HepG2 (cell line): Measurements from ENCODE around the gene C5. TPM values are rescaled to one million over a fixed set of nuclear protein-coding genes. Genes with fewer than 3 reads are reported as not detected.

Source experiments
- BRD4 ChIP-seq: sonication (generic); formaldehyde crosslinking; IDR thresholded peaks from 2 replicates; pipeline ENCODE4 v1.4.0; 2020; ENCODE audit warnings: missing genetic modification reagents
- FOXP1 ChIP-seq, 2 experiments: fragments of 450-650 bp in 1 of 2; IDR thresholded peaks; 2 replicates each; pipeline ENCODE4 v1.6.1; 2017 to 2018; ENCODE audit warnings: antibody characterized with exemption in 1 of 2
- KDM3A ChIP-seq: IDR thresholded peaks from 2 replicates; pipeline ENCODE4 v1.6.1; 2018; ENCODE audit warnings: low read depth, missing compliant biosample characterization
- MED8 ChIP-seq: sonication (generic); formaldehyde crosslinking; IDR thresholded peaks from 2 replicates; pipeline ENCODE4 v1.8.1; 2023; ENCODE audit warnings: mild to moderate bottlenecking, missing genetic modification reagents; ENCODE audit not compliant: insufficient replicate concordance
- PBX2 ChIP-seq: IDR thresholded peaks from 2 replicates; pipeline ENCODE4 v1.6.1; 2016; ENCODE audit warnings: control low read depth
- PCBP2 ChIP-seq: fragments of 200-400 bp; formaldehyde crosslinking; optimal IDR thresholded peaks from 2 replicates; pipeline ENCODE3; 2018; ENCODE audit warnings: low read length, low read depth; ENCODE audit not compliant: poor library complexity, severe bottlenecking
- SETDB1 ChIP-seq: sonication (generic); formaldehyde crosslinking; IDR thresholded peaks from 2 replicates; pipeline ENCODE4 v1.5.1; 2020; ENCODE audit warnings: missing genetic modification reagents, mild to moderate bottlenecking, borderline replicate concordance
- TBL1XR1 ChIP-seq: fragments of 150-350 bp; IDR thresholded peaks from 2 replicates; pipeline ENCODE4 v1.6.1; 2014; ENCODE audit warnings: borderline replicate concordance, low read length; ENCODE audit not compliant: partially characterized antibody
- ZEB1 ChIP-seq: IDR thresholded peaks from 2 replicates; pipeline ENCODE4 v1.6.1; 2012; ENCODE audit warnings: mild to moderate bottlenecking, low read depth, inconsistent platforms; ENCODE audit not compliant: insufficient replicate concordance
- ZNF44 ChIP-seq: sonication (generic); formaldehyde crosslinking; IDR thresholded peaks from 2 replicates; pipeline ENCODE4 v1.5.1; 2020; ENCODE audit warnings: mild to moderate bottlenecking, missing genetic modification reagents
- ZNF496 ChIP-seq: sonication (generic); formaldehyde crosslinking; IDR thresholded peaks from 2 replicates; pipeline ENCODE4 v1.8.1; 2023; ENCODE audit warnings: mild to moderate bottlenecking, moderate library complexity, missing genetic modification reagents; ENCODE audit not compliant: insufficient replicate concordance
- ZNF772 ChIP-seq: sonication (generic); formaldehyde crosslinking; IDR thresholded peaks from 2 replicates; pipeline ENCODE4 v1.5.0; 2020; ENCODE audit warnings: mild to moderate bottlenecking, missing genetic modification reagents
- polyA plus RNA-seq, 8 experiments: library from polyadenylated mRNA; depleted of rRNA in 3 of 8; stranded (reverse) in 7 of 8; unstranded in 1 of 8; fragments of >200 nt; fragmentation: Illumina TruSeq in 4 of 8; extraction: Trizol in 4 of 8; gene quantifications; 2 replicates each; pipeline versions ENCODE4 v1.2.1 to v1.2.3, GENCODE V29; 2011 to 2016; ENCODE audit warnings: low read depth in 4 of 8, missing spikeins in 1 of 8, mixed read lengths in 1 of 8; ENCODE audit not compliant: insufficient read depth in 1 of 8
- total RNA-seq, 5 experiments: library from RNA; depleted of rRNA; stranded (reverse); fragments of >200 nt; fragmentation: Illumina TruSeq; extraction: Trizol; gene quantifications; 2 replicates each; pipeline ENCODE4 v1.2.3, GENCODE V29; 2016; ENCODE audit warnings: low read depth in 1 of 5
- TF ChIP-seq, protein P1 (sequence below): sonication (generic); formaldehyde crosslinking; IDR thresholded peaks from 2 replicates; pipeline ENCODE4 v1.4.0; 2020; ENCODE audit warnings: missing genetic modification reagents

Gene C5
- total and polyA plus RNA-seq, 2 of the 13 experiments (the other 11 are each of a cell fraction or from before 2014, with no cell fraction given) = 57.6 to 192 TPM

DNA sequence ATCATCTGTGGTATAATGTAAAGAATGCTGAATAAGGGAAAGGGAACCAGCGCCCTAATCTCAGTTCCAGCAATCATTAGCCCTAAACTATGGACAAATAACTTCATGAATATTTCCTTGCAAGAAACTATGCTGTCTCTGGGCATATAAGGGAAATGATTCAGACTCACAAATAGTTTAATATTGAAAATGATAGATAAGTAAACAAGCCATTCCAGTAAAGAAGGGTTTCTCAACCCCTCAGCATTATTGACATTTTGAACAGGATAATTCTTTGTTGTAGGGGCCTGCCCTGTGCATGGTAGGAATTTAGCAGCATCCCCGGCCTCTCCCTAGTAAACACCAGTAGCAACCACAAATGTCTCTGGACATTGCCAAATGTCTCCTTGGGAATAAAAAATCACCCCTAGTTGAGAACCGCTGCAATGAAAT is 23.8 kb downstream of the C5 start (continued):
- TF ChIP-seq, protein P1, sequence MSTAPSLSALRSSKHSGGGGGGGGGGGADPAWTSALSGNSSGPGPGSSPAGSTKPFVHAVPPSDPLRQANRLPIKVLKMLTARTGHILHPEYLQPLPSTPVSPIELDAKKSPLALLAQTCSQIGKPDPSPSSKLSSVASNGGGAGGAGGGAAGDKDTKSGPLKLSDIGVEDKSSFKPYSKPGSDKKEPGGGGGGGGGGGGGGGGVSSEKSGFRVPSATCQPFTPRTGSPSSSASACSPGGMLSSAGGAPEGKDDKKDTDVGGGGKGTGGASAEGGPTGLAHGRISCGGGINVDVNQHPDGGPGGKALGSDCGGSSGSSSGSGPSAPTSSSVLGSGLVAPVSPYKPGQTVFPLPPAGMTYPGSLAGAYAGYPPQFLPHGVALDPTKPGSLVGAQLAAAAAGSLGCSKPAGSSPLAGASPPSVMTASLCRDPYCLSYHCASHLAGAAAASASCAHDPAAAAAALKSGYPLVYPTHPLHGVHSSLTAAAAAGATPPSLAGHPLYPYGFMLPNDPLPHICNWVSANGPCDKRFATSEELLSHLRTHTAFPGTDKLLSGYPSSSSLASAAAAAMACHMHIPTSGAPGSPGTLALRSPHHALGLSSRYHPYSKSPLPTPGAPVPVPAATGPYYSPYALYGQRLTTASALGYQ = no peak
- TF ChIP-seq BRD4 = no peak
- TF ChIP-seq FOXP1 (IDR thresholded peaks at IDR 0.05) = no peak
- TF ChIP-seq FOXP1 (CRISPR knock-in tag; IDR thresholded peaks at IDR 0.05) = peak; percentile 38; the same call in 1 of the 2 replicates
- TF ChIP-seq TBL1XR1 = no peak
- no peak for TF ChIP-seq ZNF772 (CRISPR knock-in tag)
- no peak for TF ChIP-seq ZNF496 (CRISPR knock-in tag)
- TF ChIP-seq ZNF44 = no peak
- TF ChIP-seq MED8 = no peak
- TF ChIP-seq PCBP2 = no peak
- no peak for TF ChIP-seq ZEB1
- TF ChIP-seq PBX2 (CRISPR knock-in tag) = no peak
- TF ChIP-seq SETDB1 = no peak
- no peak for TF ChIP-seq KDM3A (CRISPR knock-in tag)
- TF ChIP-seq, all 625 proteins: peak for 14
